GM19324 (cell line): ENCODE measurements around the gene JCHAIN.
"Not testable (repeated sequence)": the region's sequence is repeated elsewhere in the genome, so short reads cannot be mapped to it uniquely, and the experiment has no call there.

ENCODE experiments used
- ATAC-seq: cut with Tn5 transposase; IDR thresholded peaks from one replicate; pipeline ENCODE4 v1.9.1; 2021; ENCODE audit warnings: mild to moderate bottlenecking, moderate library complexity; ENCODE audit not compliant: unreplicated experiment, low FRiP score

Gene JCHAIN

DNA sequence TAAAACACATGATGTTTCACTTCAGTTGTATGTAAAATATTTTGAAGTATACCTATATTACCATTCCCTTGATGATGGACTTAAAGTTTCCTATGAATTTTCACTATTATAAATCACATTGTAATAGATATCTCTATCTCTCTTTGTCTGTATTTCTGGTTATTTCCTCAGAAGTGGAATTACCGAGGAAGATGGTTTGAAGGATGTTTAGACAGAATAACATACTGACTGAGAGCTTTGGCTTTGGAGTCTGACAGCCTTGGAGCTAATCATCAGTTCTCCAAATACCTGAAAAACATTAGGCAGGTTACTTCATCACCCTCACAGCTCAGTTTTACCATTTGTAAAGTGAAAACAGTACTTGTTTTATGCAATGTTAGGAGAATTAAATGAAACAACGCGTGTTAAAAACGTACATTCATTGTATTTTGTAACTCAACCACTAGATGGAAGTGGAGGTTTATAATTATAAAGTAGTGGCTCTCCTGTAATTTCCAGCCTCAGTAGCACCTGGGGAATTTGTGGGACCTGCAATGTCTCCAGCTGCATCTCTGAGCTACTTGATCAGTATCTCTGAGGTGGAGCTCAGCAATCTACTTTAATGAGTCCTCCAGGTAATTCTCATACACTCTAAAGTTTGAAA is 14.3 kb downstream of the JCHAIN start:
- ATAC-seq: no peak

DNA sequence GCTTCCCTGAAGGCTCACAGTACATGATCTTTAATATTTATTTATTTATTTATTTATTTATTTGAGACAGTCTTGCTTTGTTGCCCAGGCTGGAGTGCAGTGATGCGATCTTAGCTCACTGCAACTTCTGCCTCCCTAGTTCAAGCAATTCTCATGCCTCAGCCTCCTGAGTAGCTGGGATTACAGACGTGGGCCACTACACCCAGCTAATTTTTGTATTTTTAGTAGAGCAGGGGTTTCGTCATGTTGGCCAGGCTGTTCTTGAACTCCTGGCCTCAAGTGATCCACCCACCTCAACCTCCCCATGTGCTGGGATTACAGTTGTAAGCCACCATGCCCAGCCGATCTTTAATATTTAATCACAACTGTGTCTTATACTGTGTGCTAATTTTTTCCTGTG is 15.6 kb downstream of the JCHAIN start:
- not testable (repeated sequence) for ATAC-seq

DNA sequence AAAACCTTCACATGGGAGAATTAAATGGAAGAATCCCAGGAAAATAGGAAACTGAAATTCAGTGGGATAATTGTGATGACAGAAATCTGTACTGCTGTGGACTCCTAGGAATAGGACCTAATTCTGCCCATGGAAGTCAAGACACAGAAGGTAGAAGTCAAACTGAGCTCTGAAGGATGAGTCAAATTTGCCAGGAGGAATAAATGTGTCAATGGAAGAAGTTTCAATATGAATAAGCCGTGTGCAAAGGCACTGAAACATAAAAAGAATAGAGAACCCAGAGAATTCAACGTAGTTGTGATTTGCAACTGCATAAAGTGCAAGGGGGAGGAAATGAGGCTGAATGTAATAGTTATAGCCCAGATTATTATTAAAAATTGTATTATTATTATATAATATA is 26.1 kb downstream of the JCHAIN start:
- no peak for ATAC-seq

DNA sequence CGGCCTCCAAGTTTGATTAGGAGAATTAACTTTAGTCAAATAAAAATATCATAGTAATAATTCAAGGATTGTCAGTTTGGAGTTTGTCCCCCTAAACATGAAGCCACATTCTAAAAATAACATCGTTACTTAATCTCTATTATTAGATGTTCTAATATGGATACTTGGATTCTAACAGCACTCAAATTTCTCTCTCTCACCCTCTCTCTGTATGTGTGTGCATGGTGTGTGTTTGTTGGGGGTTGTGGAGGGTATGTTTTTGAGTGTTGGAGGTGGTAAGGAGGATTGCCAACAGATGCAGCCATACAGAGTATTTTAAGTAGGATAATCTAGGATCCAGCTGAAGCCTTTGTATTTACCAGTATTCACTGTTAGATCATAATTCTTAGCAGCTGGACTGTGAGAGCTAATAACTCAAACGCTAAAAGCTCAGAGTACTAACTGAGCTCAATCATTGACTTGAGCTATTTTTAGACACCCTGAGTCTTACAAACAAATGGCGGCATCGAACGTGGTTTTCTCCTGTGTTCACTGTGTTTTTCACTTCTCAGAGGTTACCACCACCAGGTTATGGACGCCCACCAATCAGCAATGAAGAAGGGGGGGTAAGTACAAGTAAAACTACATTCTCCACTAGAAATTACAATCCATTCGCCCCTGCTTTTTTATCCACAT is 28.9 kb downstream of the JCHAIN start:
- ATAC-seq: no peak

DNA sequence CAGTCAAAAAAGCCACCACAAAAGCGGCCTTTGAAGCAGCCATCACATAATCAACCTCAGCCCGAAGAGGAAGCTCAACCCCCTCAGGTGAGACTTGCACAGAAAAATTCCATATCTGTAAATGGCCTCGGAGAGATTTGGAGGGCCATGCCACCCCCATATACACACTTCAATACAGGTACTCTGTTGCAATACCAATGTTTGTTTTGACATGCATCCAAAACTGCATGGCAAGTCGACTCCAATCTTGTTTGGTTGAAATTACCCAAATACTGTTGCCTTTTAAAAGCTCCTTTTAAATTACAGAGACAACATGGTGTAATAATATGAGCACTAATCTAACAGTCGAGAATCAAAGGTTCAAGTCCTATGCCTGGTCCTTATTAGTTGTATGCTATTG is 31.8 kb downstream of the JCHAIN start:
- ATAC-seq: no peak

DNA sequence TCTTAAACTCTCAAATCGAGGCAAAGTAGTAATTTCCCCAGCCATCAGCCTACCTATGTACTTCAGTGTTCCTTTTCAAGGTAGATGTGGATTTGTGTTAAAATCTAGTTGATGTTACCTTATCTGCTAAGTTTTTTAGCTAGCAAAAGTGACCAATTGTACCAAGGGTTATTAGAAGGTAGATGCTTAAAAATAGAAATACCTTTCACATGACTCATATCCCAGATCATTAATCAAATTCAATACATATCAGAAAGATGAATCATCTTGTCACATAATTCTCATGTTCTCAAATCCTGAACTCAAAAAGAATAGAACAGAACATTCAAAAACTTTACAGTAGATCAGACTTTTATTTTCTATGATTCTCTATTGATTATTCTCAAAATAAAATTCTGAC is 34.3 kb downstream of the JCHAIN start:
- no peak for ATAC-seq

DNA sequence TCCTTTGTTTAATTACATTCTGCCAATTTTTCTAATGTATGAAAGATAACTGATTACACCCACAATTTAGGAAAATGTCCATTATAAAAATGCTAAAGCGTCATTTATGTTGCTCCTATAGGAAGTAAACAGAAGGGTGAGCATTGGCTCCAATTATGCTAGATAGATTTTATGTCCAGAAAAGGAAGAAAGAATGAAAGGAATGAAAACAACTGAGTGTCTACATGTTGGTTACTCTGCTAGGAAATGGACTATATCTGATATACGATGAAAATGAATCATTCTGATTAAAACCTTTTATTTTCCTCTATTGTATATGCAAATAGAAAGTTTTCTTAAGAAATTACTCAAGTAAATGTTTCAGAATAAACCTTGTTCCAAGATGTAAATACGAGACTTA is 36.1 kb downstream of the JCHAIN start:
- no peak for ATAC-seq

DNA sequence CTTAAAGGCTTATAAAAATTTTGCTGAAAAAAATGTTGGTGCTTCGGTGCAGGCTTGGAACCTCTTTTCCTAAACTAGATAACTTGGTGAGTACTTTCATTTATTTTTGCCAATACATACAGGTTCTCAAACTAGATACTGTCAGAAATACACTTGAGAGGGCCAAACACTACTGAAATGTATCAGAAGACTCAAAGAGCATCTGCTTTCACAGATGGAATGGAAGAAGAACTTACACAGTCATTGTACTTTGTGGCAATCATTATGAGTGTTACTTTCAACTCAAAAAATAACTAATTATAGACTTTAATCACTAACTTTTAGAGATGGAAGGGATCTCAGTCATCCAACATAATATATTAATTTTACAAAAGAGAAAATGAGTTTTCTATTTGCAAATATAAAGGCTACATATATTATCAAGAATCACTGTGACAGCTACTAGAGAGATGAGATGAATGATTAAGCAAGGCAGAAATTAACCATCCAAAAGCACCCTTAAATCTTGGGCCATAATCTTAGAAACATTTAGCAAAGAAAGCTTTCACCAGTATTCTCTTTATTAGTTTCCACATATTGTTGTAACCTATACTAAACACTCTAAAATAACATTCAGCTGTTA is 36.7 kb downstream of the JCHAIN start:
- ATAC-seq: no peak

DNA sequence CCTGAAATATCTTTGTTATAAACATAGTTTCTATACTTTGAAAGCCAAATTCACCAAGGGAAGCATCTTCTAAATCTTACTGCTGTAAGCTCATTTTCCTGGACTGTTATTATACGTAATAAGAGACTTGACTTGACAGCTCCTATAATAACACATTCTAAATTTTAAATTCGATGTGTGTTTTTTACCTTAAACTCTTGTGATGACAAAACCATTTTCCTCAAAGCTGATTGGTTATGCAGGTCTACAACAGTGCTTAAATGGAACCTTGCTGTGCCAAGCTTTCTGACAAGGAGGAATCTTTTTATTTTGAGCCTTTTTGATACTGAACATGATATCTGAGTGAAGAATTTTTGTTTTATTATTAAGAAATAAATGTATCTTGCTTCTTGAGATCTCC is 37.9 kb downstream of the JCHAIN start, which contains the start of gene ENAM:
Gene ENAM, plus strand, starts transcription at position 301 of the 400 bp plus-strand sequence. CDS start 757 bp downstream, outside the sequence.
- ATAC-seq: no peak

DNA sequence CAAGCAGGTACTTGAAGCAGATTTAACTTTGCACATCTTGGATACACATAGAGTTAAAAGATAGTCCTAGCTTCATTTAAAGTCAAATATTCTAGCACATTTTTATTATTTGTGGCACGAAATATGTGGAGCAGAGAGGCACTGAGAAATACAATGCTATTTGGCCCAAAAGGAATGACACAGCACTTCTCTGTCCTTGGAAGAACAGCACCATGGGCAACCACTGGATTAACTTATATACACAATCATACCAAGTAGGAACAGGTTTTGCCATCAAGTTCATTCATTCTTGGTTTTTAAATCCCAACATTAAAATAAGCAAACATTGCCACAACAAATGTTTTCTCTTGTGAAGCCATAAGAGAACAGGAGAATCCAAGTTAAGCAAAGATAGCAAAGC is 38.7 kb downstream of the JCHAIN start:
- no peak for ATAC-seq

DNA sequence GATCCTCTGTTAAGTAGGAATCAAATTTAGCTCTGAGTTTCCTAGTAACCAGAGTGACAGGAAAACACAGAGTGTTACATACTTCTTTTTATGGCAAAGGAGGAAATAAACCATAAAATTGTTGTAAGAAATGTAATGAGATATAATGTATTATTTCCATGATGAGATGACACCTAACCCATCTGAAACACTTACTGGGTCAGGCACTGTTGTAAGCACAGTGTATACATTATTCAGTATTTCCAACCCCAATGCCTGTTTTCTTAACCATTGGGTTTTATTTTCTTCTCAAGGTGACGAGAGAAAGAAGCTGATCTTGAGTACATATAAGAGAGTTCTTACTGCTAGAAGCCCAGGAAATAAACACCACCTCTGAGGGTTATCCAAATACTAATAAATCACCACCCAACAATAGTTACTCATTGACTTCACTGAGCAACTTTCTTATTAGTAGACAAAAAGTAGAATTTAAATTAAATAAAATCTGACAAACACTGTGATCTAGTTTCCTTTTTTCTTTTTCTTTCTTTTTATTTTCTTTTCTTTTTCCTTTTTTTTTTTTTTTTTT is 42.0 kb downstream of the JCHAIN start:
- ATAC-seq: no peak

DNA sequence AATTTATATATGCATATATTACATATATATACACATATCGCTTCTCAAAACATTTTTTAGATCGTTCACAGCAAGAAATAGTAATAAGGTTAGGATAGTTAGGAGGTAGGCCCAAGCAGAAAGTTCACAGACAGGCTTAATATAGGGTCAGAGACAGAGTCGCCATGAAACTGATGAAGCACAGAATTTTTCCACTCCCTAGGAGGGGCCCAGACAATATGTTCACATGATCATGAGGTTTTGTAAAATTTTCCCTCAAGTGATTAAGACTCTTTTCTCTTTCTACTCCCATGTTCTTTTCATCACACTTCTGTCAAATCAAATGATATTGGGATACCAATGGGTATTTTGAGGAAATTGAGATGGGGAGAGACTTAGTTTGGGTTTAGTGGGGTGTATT is 43.0 kb downstream of the JCHAIN start:
- no peak for ATAC-seq

DNA sequence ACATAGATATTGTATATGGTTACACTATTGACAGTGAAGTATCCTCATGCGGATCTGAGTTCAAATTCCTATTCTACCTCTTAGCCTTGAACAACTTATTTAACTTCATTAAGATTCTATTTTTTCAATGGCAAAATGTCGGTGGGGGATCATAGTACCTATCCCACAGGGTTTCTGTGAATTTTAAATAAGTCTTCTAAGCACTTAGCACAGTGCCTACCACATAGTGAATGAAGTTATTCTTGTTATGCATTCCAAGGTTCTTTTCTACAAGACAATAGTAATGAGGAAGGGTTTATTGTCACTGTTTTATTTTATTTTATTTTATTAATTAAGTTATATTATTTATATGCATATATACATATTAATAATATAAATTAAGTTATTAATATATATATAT is 46.5 kb downstream of the JCHAIN start:
- ATAC-seq: no peak

DNA sequence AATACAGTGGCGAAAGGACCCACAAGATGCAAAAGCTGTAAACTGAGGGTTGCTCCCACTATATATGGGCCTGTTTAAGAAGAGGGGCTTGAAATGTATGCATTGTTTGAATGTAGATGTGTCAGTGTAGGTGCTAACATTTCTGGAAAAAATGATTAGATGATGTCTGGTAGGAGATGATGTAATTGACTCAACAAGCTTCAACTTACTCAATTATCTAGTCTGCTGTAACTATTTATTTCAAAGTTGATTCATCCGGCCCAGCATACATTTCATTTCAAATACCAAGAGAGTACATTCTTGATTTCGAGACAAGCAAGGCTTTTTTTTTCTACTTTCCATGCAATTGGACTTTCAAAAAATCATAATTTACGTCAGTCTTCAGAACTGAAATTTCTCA is 47.0 kb downstream of the JCHAIN start:
- ATAC-seq: no peak

DNA sequence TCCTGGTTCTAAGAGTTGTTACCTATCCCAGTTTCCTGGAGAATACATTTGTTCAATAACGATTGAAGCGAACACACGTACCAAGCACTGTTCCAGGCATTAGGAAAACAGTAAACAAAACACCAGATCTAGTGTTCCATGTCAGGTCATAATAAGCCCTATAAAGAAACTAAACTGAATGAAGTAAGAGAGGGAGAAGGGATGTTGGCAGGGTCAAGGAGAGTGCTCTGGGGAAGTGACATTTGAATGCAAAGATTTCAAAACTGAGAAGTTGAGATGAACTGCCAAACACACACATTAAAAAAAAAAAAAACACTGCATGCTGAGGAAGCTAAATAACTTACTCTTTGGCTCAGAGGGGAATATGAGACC is 52.1 kb downstream of the JCHAIN start:
- ATAC-seq: peak; percentile 28

DNA sequence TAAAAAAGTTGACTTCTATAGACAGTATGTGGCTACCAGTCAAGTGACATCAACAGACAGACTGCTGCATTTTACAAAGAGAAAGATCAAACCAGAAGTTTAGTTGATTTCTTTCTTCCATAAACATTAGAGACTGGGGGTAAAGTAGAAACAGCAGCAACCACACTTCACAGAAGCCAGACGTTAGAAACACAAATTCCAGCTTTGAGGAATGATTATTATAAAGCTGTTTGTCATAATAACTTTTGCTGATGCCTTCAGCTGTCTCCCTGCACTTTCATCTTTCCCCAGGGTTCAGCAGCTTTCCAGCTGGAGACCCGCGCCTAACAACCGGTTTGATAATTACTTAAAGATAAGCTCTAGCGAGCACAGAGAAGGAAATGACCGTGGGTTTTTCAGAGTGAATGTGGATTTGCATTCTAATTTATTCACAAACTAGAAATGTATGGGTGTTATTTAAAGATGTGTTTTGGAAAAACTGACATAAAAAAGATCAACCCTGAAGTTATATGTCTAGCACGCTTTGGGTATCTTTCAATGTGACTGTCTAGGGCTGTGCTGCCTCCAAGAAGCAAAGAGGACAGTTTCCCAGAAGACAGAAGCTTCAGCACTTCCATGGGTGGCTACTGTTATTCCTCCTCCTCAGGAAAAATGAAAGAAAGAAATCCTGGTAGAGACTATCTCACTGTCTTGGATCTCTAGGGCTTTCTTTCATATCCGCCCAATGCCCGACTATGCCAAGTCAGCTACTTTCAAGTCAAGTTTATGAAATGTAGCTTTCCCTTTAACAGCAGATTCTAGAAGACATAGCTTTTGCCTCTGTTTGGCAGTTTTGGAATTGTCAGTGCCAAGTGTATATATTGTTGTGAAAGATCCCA is 52.8 kb downstream of the JCHAIN start:
- ATAC-seq: peak; percentile 50

DNA sequence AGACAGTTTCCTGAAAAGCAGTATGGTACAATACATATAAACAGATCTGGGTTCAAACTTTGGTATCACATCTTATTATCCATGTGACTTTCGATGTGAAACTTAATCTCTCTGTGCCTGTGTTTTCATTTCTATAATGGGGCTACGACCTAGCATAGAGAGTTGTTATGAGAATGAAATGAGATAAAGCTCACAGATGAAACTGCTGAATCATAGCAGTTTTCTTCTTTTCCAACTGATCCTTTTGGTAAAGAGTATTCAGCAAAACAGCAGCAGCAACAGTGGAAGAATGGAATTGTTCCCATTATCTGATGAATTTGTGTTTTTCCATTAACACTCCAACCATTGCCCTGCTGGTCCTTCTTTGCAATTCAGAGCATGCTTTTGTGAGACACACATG is 58.0 kb downstream of the JCHAIN start:
- no peak for ATAC-seq

DNA sequence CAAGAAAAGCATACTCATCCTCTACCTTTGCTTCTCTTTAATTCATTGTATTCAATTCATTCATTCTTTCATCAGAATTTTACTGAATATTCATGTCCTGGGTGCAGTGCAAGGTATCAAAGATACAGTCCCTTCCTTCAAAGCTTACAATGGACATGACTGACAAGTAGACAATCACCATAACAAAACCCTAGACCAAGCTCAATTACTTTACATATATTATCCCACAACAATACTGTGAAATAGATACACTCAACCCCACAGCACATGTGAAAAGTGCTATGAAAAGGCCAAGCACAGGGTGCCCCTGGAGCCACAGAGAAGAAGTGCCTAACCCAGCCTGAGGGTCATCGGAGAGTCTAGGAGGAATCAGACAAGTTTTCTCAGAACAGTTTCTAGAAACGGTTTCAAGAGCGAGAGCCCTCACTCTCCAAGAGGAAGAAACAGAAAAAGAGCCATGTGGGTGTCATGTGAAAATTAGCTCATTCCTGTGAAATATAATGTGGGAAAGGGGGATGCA is 58.9 kb downstream of the JCHAIN start:
- no peak for ATAC-seq

DNA sequence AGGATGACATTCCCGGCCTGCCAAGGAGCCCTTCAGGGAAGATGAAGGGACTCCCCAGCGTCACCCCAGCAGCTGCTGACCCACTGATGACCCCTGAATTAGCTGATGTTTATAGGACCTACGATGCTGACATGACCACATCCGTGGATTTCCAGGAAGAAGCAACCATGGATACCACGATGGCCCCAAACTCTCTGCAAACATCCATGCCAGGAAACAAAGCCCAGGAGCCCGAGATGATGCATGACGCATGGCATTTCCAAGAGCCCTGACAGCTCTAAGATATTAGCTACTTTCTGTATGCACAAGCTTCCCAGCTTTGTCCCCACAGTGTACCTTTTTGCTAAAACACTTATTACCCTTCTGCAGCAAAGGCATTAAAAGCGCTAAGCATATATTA is 59.8 kb downstream of the JCHAIN start:
- ATAC-seq: no peak
